DND-41 (cell line): Measurements from ENCODE around the gene CNNM2.

Source experiments
- ATAC-seq: fragments of 200-7000 bp; cut with Tn5 transposase; 3 replicates; pipeline ENCODE4 v1.9.1; 2021; ENCODE audit warnings: low read depth; ENCODE audit not compliant: insufficient read depth
- DNase-seq: peaks from one replicate; pipeline ENCODE4 v3.0.0-alpha.2; 2020
- H2AFZ ChIP-seq: 2 replicates; pipeline ENCODE4 v1.6.0; 2012; ENCODE audit warnings: low read depth, low read length
- H3K27ac ChIP-seq: 2 replicates; pipeline ENCODE4 v1.5.1; 2012; ENCODE audit warnings: low read length, inconsistent platforms
- H3K27me3 ChIP-seq: fragments of 200-600 bp; sonication (generic); 2 replicates; pipeline ENCODE4 v1.6.0; 2012; ENCODE audit warnings: low read length, mild to moderate bottlenecking, inconsistent platforms; ENCODE audit not compliant: insufficient read depth, poor library complexity
- H3K36me3 ChIP-seq: 2 replicates; pipeline ENCODE4 v1.5.1; 2012; ENCODE audit warnings: low read length, inconsistent platforms; ENCODE audit not compliant: insufficient read depth
- H3K4me1 ChIP-seq: 2 replicates; pipeline ENCODE4 v1.5.1; 2012; ENCODE audit warnings: mild to moderate bottlenecking, low read length; ENCODE audit not compliant: insufficient read depth
- H3K4me2 ChIP-seq: 2 replicates; pipeline ENCODE4 v1.6.0; 2012; ENCODE audit warnings: mild to moderate bottlenecking, moderate library complexity, low read length, inconsistent platforms; ENCODE audit not compliant: insufficient read depth
- H3K4me3 ChIP-seq, 2 experiments: fragments of 200-600 bp in 1 of 2; shearing (Covaris generic) in 1 of 2; 2 replicates each; pipeline ENCODE4 v1.5.1; 2012 to 2016; ENCODE audit warnings: inconsistent platforms in 2 of 2, low read length in 2 of 2, mild to moderate bottlenecking in 2 of 2, low read depth in 1 of 2, moderate library complexity in 1 of 2
- H3K79me2 ChIP-seq: 2 replicates; pipeline ENCODE4 v1.6.0; 2012; ENCODE audit warnings: low read length, inconsistent platforms; ENCODE audit not compliant: insufficient read depth
- H3K9ac ChIP-seq: 2 replicates; pipeline ENCODE4 v1.6.0; 2012; ENCODE audit warnings: low read depth, mild to moderate bottlenecking, inconsistent platforms, low read length, moderate library complexity
- H3K9me3 ChIP-seq: 2 replicates; pipeline ENCODE4 v1.5.1; 2012; ENCODE audit warnings: low read length, moderate library complexity, mild to moderate bottlenecking, inconsistent platforms; ENCODE audit not compliant: insufficient read depth, severe bottlenecking
- H4K20me1 ChIP-seq: 2 replicates; pipeline ENCODE4 v1.6.0; 2012; ENCODE audit warnings: low read length; ENCODE audit not compliant: insufficient read depth
- EZH2 ChIP-seq: IDR thresholded peaks from 3 replicates; pipeline ENCODE4 v1.6.1; 2012; ENCODE audit warnings: borderline replicate concordance, low read depth, mild to moderate bottlenecking, moderate library complexity, low read length, inconsistent platforms; ENCODE audit not compliant: severe bottlenecking
- TF ChIP-seq, protein P1 (sequence below): IDR thresholded peaks from 2 replicates; pipeline ENCODE4 v1.5.1; 2012; ENCODE audit warnings: borderline replicate concordance, low read length, moderate library complexity, mild to moderate bottlenecking; ENCODE audit not compliant: poor library complexity, severe bottlenecking; ENCODE audit errors: extremely low read depth

Gene CNNM2

DNA sequence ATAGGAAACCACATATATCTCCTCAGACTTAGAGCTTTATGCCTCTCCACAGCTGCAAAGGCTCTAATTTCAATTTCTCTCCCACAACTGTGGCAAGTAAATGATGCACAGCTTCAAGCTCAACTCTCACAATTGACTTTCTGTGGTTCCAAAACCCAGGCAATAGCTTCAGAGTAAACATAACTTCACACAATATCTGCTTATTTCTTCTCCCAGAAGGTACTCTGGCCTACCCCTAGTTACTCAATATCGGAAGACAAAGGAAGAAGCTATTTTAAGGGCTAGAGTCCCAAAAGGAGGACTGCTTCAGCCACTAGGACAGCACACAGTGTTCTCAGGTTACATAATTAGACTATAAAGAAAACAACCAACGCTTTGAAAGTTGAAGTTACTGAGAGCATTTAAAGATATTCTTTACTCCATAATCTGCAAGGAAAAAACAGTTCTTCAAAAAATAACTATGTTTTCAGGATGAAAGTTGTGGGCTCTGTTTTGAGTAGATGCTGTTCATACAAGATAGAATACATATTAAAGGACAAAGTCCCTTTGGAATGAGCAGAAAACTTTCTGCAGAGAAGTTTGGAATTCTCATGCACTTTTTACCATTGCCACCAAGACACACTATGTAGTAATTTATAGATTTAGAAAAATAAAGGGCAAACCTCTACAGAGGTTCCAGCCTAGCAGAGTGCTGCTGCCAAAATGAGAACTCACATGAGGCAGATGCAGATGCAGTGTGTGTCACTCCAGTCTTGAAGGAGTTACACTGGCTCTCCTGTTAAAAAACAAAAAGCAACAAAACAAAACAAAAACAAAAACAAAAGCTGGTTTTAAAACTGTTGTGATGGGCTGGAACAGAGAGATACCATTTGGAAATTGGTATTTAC lies 193.2 kb downstream of the CNNM2 start:
- ATAC-seq (no peak), DNase-seq (no peak)
- H3K36me3 ChIP-seq: peaks cover 18% of the 10 kb centered on the region
- no peak overlapping the region for H3K4me3 ChIP-seq
- H3K27ac ChIP-seq: peak overlapping the region; percentile 47; the same call in 1 of the 2 replicates
- no peak overlapping the region for H2AFZ ChIP-seq
- H3K4me2 ChIP-seq: no peak overlapping the region
- H3K4me1 ChIP-seq: no peaks in the 10 kb centered on the region
- peaks cover 8% of the 10 kb centered on the region; the same call in 1 of the 2 replicates for H4K20me1 ChIP-seq
- H3K79me2 ChIP-seq: peaks cover 74% of the 10 kb centered on the region
- H3K9ac ChIP-seq: no peak overlapping the region
- no peaks in the 10 kb centered on the region for H3K27me3 ChIP-seq
- H3K9me3 ChIP-seq: no peaks in the 10 kb centered on the region
- TF ChIP-seq, protein P1, sequence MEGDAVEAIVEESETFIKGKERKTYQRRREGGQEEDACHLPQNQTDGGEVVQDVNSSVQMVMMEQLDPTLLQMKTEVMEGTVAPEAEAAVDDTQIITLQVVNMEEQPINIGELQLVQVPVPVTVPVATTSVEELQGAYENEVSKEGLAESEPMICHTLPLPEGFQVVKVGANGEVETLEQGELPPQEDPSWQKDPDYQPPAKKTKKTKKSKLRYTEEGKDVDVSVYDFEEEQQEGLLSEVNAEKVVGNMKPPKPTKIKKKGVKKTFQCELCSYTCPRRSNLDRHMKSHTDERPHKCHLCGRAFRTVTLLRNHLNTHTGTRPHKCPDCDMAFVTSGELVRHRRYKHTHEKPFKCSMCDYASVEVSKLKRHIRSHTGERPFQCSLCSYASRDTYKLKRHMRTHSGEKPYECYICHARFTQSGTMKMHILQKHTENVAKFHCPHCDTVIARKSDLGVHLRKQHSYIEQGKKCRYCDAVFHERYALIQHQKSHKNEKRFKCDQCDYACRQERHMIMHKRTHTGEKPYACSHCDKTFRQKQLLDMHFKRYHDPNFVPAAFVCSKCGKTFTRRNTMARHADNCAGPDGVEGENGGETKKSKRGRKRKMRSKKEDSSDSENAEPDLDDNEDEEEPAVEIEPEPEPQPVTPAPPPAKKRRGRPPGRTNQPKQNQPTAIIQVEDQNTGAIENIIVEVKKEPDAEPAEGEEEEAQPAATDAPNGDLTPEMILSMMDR: no peak
- TF ChIP-seq EZH2: no peak

DNA sequence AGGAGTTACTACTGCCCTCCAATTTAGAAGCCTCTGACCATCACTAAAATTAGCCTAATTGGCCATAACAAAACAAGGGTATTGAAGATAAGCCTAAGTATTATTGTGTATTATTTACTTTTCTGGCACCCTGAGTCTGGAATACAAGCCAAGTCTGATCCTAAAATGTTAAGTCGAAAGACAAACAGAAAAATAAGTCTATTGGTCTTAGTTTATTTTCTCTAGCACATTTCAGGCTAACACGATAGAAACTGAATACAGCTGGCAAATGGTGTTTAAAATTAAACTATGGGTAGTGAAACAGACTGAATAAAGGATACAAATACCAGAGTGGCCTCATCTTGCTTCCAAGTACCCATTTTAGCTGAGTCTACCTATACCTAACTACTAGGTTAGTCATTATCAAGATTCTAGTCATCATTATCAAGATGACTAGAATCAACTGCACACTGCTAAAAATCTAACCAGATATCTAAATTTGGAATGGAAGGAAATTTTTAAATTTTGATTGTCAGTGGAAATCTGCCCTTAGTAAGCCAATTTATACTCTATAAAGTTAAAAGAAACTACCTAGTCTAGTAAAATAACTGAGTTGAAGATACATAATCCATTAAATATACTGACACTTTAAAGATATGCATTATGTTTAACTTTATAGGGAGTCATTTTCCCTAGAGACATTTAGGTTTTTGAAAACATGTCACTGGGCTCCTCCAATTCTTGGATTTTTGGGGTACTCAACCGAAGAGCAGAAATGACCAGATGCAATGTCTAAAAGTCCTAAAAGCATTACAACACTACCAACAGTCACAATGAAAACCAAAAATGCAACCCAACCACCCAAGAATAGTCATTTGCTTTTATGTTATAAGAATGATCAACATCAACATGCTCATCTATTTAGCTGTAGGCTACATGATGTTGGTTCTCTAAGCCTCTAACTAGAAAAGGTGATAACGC lies 194.1 kb downstream of the CNNM2 start:
- H2AFZ ChIP-seq: no peak overlapping the region
- no peaks in the 10 kb centered on the region for H3K27me3 ChIP-seq
- peaks cover 9% of the 10 kb centered on the region; the same call in 1 of the 2 replicates for H4K20me1 ChIP-seq
- no peak overlapping the region for H3K9ac ChIP-seq
- no peak overlapping the region for H3K4me3 ChIP-seq
- no peaks in the 10 kb centered on the region for H3K4me1 ChIP-seq
- H3K79me2 ChIP-seq: peaks cover 76% of the 10 kb centered on the region
- no peak for DNase-seq
- H3K9me3 ChIP-seq: no peaks in the 10 kb centered on the region
- H3K27ac ChIP-seq: no peak overlapping the region
- TF ChIP-seq, protein P1: no peak
- no peak for TF ChIP-seq EZH2
- H3K36me3 ChIP-seq: peaks cover 14% of the 10 kb centered on the region
- no peak overlapping the region for H3K4me2 ChIP-seq
- ATAC-seq: no peak

DNA sequence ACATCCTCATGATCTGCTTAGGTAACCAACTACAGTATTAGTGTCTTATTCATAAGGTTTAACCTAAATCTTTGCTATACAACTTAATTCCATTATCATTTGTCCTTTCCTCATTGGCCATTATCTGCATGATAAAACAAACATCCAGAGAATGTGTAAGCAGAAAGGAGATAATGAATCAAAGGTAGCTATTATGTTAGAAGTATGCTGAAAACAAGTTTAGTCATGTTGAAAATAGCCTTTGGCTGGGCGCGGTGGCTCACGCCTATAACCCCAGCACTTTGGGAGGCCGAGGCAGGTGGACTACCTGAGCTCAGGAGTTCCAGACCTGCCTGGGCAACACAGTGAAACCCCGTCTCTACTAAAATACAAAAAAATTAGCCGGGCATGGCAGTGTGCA lies 196.8 kb downstream of the CNNM2 start:
- Histone ChIP-seq H3K79me2 (peaks cover 81% of the 10 kb centered on the region), H3K9me3 (no peaks in the 10 kb centered on the region), H3K9ac (no peak overlapping the region), H3K4me1 (no peaks in the 10 kb centered on the region), H3K27me3 (no peaks in the 10 kb centered on the region), H3K36me3 (peaks cover 14% of the 10 kb centered on the region), H3K4me3 (no peak overlapping the region), H3K4me2 (no peak overlapping the region), H3K27ac (no peak overlapping the region), H2AFZ (no peak overlapping the region), H4K20me1 (peaks cover 15% of the 10 kb centered on the region; the same call in 1 of the 2 replicates)
- ATAC-seq (no peak), DNase-seq (no peak)
- TF ChIP-seq, protein P1: no peak
- no peak for TF ChIP-seq EZH2
